Stimulated activated CD4-positive, alpha-beta T cell treated with anti-CD3 and anti-CD28 coated beads, Interleukin-1b, Interleukin-23, amount 100 ng/mL, for 48 hours (primary cell): ENCODE measurements around the gene F13B.
"Not testable (repeated sequence)": the region's sequence is repeated elsewhere in the genome, so short reads cannot be mapped to it uniquely, and the experiment has no call there.

Source experiments
- DNase-seq: peaks from one replicate; pipeline ENCODE4 v3.0.0-alpha.2; 2020

Gene F13B

DNA sequence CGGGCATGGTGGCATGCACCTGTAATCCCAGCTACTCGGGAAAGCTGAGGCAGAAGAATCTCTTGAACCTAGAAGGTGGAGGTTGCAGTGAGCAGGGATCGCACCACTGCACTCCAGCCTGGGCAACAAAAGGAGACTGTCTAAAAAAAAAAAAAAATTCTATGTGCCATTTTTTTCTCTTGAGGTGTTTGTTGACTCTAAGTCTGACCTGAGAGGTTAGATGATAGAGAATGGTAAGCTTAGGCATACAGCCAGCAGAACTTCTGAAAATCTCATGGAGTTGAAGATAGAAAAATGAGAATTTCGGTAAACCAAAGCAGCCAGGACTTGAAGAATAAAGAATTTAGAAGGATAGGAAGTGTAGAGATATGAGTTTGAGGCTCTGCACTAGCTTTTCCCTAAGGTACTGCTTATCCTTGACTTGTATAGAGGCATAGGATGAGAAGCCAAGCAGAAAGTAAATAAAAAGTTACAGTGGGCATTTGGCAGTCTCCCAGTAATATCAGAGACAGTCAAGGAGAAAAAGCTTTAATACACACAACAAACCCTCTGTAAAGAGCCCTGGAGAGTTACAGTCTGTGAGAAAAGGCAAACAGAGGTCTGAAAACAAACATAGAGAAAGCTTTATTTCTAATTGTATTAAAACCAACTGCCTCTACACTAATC is 24.3 kb downstream of the F13B start:
- DNase-seq, result no peak

DNA sequence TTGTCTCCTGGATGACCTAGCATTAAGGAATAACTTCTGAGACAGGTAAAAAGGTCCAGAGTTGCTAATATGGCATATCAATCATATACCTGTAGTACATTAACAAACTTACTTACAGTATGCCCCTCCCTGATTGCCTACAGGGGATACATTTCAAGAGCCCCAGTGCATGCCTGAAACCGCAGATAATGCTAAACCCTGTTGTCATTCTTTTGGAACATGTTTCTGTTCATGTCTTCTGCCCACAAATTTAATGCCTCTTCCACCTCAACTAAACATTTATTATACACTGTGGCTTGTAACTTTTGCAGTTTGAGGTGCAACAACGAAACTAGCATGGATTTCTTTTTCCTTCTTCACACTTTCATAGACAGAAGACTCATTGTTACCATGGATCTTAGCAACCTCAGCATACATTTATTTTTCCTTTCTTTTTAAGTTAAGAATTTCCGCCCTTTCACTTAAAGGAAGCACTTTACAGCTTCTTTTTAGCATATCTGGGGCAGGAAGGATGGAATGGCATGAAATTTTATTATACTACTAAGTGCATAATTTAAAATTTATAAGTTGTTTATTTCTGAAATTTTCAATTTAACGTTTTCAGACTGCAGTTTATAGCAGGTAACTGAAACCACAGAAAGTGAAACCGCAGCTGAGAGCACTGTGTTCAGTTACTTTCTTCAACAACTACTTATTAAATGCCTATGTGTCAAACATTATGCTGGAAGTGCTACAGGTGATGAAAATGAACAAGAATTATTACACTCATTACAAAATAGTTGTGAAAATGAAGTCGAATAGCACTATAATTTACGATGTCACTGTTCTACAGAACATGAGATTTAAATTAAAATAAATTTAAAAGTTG is 25.3 kb downstream of the F13B start:
- no peak for DNase-seq

DNA sequence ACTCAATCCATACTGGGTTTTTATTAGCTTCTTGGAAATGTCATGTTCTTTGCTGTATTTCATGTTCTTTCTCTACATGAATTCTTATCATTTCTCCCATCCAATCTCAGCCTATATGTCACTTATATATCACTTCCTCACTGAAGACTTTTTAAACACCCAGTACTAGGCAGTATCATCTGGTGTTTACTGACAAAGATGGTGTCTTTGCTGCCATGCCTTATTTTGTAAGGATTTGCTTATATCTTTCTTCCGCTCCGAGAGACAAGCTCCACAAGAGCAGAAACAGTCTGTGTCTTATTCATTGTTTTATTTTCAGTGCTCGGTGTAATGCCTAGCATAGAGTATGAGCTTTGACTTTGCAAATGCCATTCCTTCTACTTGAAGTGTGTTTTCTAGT is 30.2 kb downstream of the F13B start:
- no peak for DNase-seq

DNA sequence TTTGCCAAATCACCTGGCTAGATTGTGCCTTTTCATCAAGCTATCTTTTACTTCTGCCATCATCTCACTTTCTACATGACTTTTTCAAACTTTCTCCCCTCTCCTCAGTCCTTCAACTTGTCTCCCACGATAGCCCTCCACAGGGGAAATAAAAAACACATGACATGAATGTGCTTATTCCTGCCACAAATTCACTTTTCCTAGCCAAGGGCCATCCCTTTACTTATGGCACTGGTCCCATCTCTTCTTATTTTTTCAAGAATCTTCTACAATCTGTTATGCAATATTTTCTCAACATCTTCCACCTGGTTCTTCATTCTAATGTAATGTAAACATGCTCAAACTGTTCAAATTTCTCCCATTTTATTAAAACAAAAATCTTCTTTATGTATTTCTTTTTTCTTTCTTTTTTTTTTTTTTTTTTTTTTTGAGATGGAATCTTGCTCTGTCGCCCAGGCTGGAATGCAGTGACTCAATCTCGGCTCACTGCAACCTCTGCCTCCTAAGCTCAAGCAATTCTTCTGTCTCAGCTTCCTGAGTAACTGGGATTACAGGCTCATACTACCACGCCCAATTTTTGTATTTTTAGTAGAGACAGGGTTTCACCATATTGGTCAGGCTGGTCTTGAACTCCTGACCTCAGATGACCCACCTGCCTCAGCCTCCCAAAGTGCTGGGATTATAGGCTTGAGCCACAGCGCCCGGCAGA is 32.3 kb downstream of the F13B start:
- not testable (repeated sequence) for DNase-seq

DNA sequence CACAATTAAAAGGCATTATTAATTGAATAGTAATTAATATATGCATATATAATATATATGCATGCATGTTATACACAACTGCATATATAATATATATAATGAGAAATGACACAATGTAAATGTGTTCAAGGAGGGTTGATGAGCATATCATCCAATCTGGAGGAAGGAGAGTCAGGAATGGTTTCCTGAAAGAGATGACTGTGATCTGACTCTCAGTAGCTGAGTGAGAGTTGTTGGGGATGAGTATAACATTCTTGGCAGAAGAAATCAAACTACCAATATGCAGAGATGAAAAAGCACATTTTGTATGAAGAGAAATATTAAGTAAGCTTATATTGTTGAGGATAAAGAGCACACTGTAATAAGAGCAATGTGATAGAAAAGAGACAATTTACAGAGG is 37.3 kb downstream of the F13B start:
- no peak for DNase-seq

DNA sequence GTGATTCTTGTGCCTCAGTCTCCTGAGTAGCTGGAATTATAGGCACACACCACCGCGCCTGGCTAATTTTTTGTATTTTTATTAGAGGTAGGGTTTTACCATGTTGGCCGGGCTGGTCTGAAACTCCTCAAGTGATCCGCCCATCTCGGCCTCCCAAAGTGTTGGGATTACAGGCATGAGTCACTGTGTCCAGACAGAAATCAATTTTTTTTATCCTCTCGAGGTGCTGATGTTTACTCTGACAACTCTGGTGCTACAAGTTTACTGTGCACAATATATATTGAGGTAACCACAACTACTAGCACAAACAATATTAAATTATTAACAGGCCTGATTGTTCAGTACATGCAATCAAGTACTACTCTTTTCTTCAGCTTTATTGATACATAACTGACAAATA is 39.7 kb downstream of the F13B start:
- DNase-seq, result no peak

DNA sequence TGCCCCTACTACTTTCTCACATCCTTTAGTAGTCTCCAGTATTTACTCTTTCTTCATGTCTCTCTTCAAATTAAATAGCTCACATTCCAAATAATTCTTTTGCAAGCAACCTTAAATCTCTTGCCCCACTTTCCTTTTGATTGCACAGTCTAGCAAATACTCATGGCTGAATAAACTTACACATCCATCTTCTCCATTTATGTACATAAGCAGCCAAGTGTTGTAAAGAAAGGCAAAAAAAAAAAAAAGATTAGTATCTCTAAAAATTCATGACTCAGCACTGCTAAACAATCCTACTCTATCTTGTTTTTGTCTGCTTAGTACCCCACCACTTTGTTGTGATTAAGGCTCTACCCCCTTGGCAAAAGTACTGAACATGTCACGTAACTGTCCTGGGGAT is 42.6 kb downstream of the F13B start:
- DNase-seq, result no peak

DNA sequence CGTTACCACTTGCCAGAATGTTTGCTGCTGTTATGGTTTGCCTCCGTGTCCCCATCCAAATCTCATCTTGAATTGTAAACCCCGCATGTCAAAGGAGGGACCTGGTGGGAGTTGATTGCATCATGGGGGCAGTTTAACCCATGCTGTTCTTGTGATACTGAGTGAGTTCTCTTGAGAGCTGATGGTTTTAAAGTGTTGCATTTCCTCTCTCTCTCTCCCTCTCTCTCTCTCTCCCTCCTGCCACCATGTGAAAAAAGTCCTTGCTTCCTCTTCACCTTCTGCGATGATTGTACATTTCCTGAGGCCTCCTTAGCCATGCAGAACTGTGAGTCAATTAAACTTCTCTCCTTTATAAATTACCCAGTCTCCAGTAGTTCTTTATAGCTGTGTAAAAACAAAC is 45.3 kb downstream of the F13B start:
- DNase-seq, result no peak

DNA sequence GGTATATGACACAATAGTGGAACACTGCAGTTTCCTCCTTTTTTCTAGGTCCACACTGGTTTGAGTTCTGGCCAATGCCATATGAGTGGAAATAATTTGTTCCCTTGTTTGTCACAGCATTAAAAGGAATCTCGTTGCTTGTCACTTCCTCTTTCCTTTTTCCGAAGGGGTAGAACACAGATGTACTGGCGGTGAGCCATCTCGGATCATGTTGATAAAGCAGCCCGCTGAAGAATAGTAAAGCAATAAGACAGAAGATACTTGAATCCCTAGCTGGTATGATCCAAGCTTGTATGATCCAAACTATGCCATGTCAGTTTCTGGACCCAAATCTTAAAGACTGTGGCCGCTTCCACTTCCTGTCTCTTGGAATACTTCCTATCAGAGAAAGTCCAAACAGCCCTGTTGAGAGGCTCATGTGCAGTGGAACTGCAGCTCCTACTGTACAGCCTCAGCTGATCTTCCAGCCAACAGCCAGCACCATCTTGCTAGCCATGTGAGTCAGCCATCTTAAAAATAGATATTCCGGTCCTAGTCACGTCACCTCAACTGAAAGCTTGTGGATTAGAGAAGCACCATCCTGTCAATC is 49.4 kb downstream of the F13B start:
- DNase-seq, result no peak

DNA sequence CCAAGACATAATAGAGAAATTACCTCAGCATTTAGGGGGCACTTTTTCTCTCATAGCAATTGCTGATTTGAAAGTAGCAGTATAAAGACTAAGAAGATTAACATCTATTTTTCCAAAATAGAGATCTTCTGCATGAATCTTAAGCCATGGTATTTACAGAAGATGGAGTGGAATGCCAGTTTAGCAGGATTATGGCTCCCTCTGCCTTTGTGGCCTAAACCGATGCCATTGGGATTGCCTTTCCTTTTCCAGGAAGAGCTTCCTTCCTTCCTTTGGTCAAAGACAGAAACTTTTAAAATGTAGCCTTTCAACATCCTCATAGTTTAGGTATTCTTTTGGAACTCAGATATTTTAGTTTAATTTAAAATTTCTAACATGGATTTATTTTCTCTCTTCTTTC is 50.3 kb downstream of the F13B start:
- no peak for DNase-seq

DNA sequence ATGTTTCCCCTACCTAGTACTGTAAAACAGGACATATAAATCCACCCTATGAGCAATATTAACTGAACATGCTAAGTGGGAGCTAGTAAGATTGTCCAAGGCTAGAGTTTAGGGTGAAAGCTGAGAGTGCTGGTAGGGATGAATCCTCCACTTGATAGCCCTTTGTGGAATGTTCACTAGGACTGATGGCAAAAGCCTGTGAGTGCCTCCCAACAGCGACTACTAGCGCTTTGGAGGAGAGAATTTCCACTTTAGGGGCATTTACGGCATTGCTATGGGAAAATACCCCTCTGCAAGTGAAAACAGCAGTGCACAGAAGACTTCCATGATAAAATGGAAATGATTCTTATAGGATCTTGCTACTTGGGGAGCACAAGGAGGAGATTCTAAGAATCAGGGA is 53.8 kb downstream of the F13B start:
- DNase-seq, result no peak

DNA sequence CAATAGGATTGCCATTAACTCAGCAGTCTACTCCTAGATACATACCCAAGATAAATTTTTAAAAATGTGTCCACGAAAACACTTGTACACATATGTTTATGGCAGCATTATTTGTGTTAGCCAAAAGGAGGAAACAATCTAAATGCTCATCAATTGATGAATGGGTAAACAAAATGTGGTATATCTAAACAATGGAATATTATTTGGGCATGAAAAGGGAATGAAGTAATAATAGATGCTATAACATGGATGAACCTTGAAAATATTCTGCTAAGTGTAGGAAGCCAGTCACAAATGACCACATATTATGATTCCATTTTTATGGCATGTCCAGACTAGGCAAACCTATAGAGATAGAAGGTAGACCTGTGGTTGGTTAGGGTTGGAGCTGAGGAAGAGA is 55.4 kb downstream of the F13B start:
- no peak for DNase-seq

DNA sequence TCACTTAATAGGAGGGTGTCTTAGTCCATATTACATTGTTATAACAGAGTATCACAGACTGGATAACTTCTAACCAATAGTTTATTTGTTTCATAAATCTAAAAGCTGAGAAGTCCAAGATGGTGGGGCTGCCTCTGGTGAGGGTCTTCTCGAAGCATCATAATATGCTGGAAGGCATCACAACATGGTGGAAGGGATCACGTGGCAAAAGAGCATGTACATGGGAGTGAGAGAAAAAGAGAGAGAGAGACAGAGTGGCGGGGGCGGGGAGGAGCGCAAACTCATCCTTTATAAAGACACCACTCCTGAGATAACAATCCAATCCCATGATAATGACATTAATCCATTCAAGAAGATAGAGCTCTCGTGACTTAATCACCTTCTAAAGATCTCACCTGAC is 58.2 kb downstream of the F13B start:
- DNase-seq, result no peak

DNA sequence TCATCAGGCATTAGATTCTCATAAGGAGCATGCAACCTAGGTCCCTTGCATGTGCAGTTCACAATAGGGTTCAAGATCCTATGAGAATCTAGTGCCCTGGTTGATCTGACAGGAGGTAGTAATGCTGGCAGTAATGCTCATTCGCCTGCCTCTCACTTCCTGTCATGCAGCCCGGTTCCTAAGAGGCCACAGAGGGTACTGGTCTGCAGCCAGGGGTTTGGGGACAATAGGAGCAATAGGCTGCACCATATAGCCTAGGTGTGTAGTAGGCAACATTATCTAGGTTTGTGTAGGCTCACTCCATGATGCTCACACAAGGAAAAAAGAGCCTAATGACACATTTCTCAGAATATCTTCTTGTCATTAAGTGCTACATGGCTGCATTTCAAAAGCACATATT is 63.9 kb downstream of the F13B start:
- no peak for DNase-seq

DNA sequence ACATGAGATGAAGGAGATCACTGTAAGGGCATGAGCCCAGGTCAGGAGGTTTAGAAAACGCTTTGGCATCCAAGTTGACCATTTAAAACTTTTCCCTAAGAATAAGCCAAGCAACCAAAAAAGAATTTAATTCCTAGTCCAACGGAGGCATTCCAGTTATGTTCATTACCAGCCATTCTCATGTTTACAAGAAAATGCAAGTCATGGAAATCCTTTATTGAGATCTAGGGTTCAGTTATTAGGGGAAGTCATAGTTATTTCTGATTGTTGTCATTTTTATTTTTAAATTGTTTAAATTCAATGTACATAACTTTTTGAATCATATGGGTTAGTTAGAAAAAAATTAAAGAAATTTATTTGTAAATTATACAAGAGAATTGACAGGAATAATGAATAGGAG is 65.2 kb downstream of the F13B start:
- no peak for DNase-seq

DNA sequence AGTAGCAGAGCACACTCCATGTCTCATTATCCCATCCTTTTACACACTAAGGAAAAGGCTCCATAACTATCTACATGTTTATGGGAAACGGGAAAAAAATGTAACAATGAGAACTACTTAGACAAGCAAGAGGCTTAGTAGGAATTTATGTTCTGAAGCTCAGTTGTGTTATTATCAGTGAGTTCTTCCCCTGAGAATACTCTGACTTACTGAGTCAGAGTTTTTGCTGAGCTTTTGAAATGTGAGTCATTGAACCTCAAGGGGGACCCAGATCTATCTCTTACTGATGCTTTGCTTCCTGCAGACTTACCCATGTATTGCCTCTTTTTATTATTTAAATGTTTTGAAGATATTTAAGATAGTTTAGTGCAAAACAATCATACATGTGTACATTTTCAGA is 69.6 kb downstream of the F13B start:
- no peak for DNase-seq

DNA sequence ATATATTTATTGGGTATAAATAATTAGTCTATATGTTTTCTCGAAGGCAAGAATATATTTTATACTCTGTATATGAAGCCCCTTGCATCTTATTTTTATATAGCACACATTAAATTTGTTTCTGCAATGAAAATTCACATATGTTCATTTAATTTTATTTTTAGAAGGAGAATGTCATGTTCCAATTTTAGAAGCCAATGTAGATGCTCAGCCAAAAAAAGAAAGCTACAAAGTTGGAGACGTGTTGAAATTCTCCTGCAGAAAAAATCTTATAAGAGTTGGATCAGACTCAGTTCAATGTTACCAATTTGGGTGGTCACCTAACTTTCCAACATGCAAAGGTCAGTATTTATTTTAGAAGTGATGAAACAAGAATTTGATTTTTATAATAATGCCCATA is 73.1 kb downstream of the F13B start:
- DNase-seq, result no peak

DNA sequence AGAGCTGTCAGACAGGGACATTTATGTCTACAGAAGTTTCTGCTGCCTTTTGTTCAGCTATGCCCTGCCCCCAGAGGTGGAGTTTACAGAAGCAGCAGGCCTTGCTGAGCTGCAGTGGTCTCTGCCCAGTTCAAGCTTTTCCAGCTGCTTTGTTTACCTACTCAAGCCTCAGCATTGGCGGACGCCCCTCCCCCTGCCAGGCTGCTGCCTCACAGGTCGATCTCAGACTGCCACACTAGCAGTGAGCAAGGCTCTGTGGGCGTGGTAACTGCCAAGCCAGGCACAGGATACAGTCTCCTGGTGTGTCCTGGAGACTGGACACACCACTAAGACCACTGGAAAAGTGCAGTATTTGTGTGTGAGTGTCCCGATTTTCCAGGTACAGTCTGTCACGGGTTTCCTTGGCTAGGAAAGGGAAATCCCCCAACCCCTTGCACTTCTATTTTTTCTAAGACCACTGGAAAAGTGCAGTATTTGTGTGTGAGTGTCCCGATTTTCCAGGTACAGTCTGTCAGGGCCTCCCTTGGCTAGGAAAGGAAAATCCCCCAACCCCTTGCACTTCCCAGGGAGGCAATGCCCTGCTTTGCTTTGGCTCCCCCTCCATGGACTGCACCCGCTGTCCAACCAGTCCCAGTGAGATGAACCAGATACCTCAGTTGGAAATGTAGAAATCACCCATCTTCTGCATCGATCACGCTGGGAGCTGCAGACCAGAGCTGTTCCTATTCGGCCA is 75.0 kb downstream of the F13B start:
- not testable (repeated sequence) for DNase-seq
